Loucy (cell line): Measurements from ENCODE around the gene FER.

ENCODE experiments used
- H2AFZ ChIP-seq: fragments of 200-600 bp; sonication (generic); 2 replicates; pipeline ENCODE4 v1.6.0; 2016; ENCODE audit warnings: antibody characterized with exemption, mild to moderate bottlenecking, low read length, moderate library complexity
- H3F3A ChIP-seq: fragments of 200-600 bp; 2 replicates; pipeline ENCODE4 v1.6.0; 2016; ENCODE audit warnings: antibody characterized with exemption, low read depth, mild to moderate bottlenecking
- H3K27me3 ChIP-seq: fragments of 200-600 bp; sonication (generic); 2 replicates; pipeline ENCODE4 v1.6.1; 2014; ENCODE audit warnings: low read length, mild to moderate bottlenecking; ENCODE audit not compliant: insufficient read depth, poor library complexity, severe bottlenecking
- H3K36me3 ChIP-seq: fragments of 200-600 bp; sonication (generic); 2 replicates; pipeline ENCODE4 v1.6.1; 2016; ENCODE audit warnings: low read length; ENCODE audit not compliant: insufficient read depth
- H3K4me1 ChIP-seq: fragments of 200-600 bp; sonication (generic); 2 replicates; pipeline ENCODE4 v1.5.1; 2014; ENCODE audit warnings: low read length, mild to moderate bottlenecking; ENCODE audit not compliant: insufficient read depth, poor library complexity, severe bottlenecking
- H3K4me2 ChIP-seq: fragments of 200-600 bp; sonication (generic); 2 replicates; pipeline ENCODE4 v1.6.0; 2014; ENCODE audit warnings: antibody characterized with exemption, low read length, low read depth, mild to moderate bottlenecking; ENCODE audit not compliant: poor library complexity, severe bottlenecking
- H3K4me3 ChIP-seq: fragments of 200-600 bp; sonication (generic); 2 replicates; pipeline ENCODE4 v1.5.1; 2014; ENCODE audit warnings: low read length, mild to moderate bottlenecking, mixed read lengths; ENCODE audit not compliant: poor library complexity, severe bottlenecking
- H3K79me2 ChIP-seq: fragments of 200-600 bp; sonication (generic); 2 replicates; pipeline ENCODE4 v1.6.1; 2014; ENCODE audit warnings: low read length; ENCODE audit not compliant: insufficient read depth
- H3K9ac ChIP-seq: fragments of 200-600 bp; sonication (generic); 2 replicates; pipeline ENCODE4 v1.6.0; 2014; ENCODE audit warnings: mild to moderate bottlenecking, low read depth, low read length, moderate library complexity; ENCODE audit not compliant: poor library complexity, severe bottlenecking
- H3K9me2 ChIP-seq: fragments of 200-600 bp; sonication (generic); replicated peaks from 2 replicates; pipeline ENCODE4 v1.6.1; 2016; ENCODE audit warnings: low read depth, low read length, mixed read lengths
- H3K9me3 ChIP-seq: fragments of 200-600 bp; sonication (generic); 2 replicates; pipeline ENCODE4 v1.6.1; 2014; ENCODE audit warnings: mild to moderate bottlenecking, antibody characterized with exemption, low read length, low read depth; ENCODE audit not compliant: insufficient read depth
- H4K20me1 ChIP-seq: fragments of 200-600 bp; sonication (generic); 2 replicates; pipeline ENCODE4 v1.6.0; 2014; ENCODE audit warnings: antibody characterized with exemption, low read length, mild to moderate bottlenecking; ENCODE audit not compliant: insufficient read depth, poor library complexity, severe bottlenecking
- EZH2phosphoT487 ChIP-seq: fragments of 200-600 bp; IDR thresholded peaks from 2 replicates; pipeline ENCODE4 v1.6.1; 2018; ENCODE audit warnings: antibody characterized with exemption, mild to moderate bottlenecking, moderate library complexity, borderline replicate concordance
- TF ChIP-seq, protein P1 (sequence below): fragments of 200-600 bp; sonication (generic); conservative IDR thresholded peaks from 2 replicates; pipeline ENCODE4 v1.5.1; 2014; ENCODE audit warnings: mild to moderate bottlenecking, antibody characterized with exemption, low read length

FER gene

GRCh38 chr5:108797396-108797795, 49.7 kb downstream of the FER start:
- Histone ChIP-seq H3K4me1 (no peaks in the 10 kb centered on the region), H3F3A (no peaks in the 10 kb centered on the region), H3K4me3 (no peak overlapping the region), H3K79me2 (no peaks in the 10 kb centered on the region), H4K20me1 (no peaks in the 10 kb centered on the region), H3K36me3 (no peaks in the 10 kb centered on the region), H3K9ac (no peak overlapping the region), H2AFZ (no peak overlapping the region), H3K9me2 (no peaks in the 10 kb centered on the region), H3K27me3 (no peaks in the 10 kb centered on the region), H3K9me3 (no peaks in the 10 kb centered on the region), H3K4me2 (no peak overlapping the region)
- TF ChIP-seq EZH2phosphoT487: no peak
- TF ChIP-seq, protein P1, sequence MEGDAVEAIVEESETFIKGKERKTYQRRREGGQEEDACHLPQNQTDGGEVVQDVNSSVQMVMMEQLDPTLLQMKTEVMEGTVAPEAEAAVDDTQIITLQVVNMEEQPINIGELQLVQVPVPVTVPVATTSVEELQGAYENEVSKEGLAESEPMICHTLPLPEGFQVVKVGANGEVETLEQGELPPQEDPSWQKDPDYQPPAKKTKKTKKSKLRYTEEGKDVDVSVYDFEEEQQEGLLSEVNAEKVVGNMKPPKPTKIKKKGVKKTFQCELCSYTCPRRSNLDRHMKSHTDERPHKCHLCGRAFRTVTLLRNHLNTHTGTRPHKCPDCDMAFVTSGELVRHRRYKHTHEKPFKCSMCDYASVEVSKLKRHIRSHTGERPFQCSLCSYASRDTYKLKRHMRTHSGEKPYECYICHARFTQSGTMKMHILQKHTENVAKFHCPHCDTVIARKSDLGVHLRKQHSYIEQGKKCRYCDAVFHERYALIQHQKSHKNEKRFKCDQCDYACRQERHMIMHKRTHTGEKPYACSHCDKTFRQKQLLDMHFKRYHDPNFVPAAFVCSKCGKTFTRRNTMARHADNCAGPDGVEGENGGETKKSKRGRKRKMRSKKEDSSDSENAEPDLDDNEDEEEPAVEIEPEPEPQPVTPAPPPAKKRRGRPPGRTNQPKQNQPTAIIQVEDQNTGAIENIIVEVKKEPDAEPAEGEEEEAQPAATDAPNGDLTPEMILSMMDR: no peak

- Histone ChIP-seq H3K36me3 (no peaks in the 10 kb centered on the region), H3K4me2 (no peak overlapping the region), H3K9me3 (no peaks in the 10 kb centered on the region), H3K27me3 (no peaks in the 10 kb centered on the region), H3F3A (no peaks in the 10 kb centered on the region), H3K79me2 (no peaks in the 10 kb centered on the region), H3K9ac (no peak overlapping the region), H3K4me1 (no peaks in the 10 kb centered on the region), H2AFZ (no peak overlapping the region), H3K4me3 (no peak overlapping the region), H3K9me2 (no peaks in the 10 kb centered on the region), H4K20me1 (no peaks in the 10 kb centered on the region)
- TF ChIP-seq, protein P1: no peak
- TF ChIP-seq EZH2phosphoT487: no peak
Measured at GRCh38 chr5:108797986-108798385, 50.3 kb downstream of the FER start.

- H3K4me1 ChIP-seq: no peaks in the 10 kb centered on the region
- no peak overlapping the region for H3K9ac ChIP-seq
- TF ChIP-seq EZH2phosphoT487: no peak
- TF ChIP-seq, protein P1: no peak
- no peaks in the 10 kb centered on the region for H3K9me3 ChIP-seq
- no peak overlapping the region for H2AFZ ChIP-seq
- H3K4me2 ChIP-seq: no peak overlapping the region
- no peaks in the 10 kb centered on the region for H3K27me3 ChIP-seq
- no peak overlapping the region for H3K4me3 ChIP-seq
- no peaks in the 10 kb centered on the region for H3K79me2 ChIP-seq
- H4K20me1 ChIP-seq: no peaks in the 10 kb centered on the region
- no peaks in the 10 kb centered on the region for H3F3A ChIP-seq
- no peaks in the 10 kb centered on the region for H3K36me3 ChIP-seq
- H3K9me2 ChIP-seq: no peaks in the 10 kb centered on the region
Measured at GRCh38 chr5:108798513-108799265, 51.0 kb downstream of the FER start.
